Hematopoietic multipotent progenitor cell treated with erythropoietin and hydrocortisone succinate and interleukin-3 and kit ligand, for 4 days (in vitro differentiated cells): ENCODE measurements around the gene GOLGA7B.
"Not testable (repeated sequence)": the region's sequence is repeated elsewhere in the genome, so short reads cannot be mapped to it uniquely, and the experiment has no call there.

Experiments
- DNase-seq: peaks from one replicate; pipeline ENCODE4 v3.0.0-alpha.2; 2015

The GOLGA7B gene

GRCh38 chr10:97836446-97836845 is 13.2 kb upstream of the GOLGA7B start:
- no peak for DNase-seq

GRCh38 chr10:97838091-97838490 is 11.6 kb upstream of the GOLGA7B start:
- DNase-seq = no peak

GRCh38 chr10:97841166-97841565 is 8.5 kb upstream of the GOLGA7B start:
- not testable (repeated sequence) for DNase-seq

GRCh38 chr10:97842114-97842513 is 7.5 kb upstream of the GOLGA7B start:
- DNase-seq = not testable (repeated sequence)

GRCh38 chr10:97842656-97843280 is 6.9 kb upstream of the GOLGA7B start:
- no peak for DNase-seq

GRCh38 chr10:97843281-97843671 is 6.4 kb upstream of the GOLGA7B start:
- no peak for DNase-seq

GRCh38 chr10:97843972-97844371 is 5.7 kb upstream of the GOLGA7B start:
- DNase-seq = not testable (repeated sequence)

- DNase-seq = no peak
Measured at GRCh38 chr10:97844678-97845077, 5.0 kb upstream of the GOLGA7B start.

- no peak for DNase-seq
Measured at GRCh38 chr10:97849103-97849686, 448 bp upstream of the GOLGA7B start.

GRCh38 chr10:97850446-97850845 is 803 bp downstream of the GOLGA7B start:
- no peak for DNase-seq

GRCh38 chr10:97851341-97852001 is 1.8 kb downstream of the GOLGA7B start:
- DNase-seq = peak; percentile 61

GRCh38 chr10:97852277-97852676 is 2.6 kb downstream of the GOLGA7B start:
- DNase-seq = no peak

GRCh38 chr10:97852840-97853405 is 3.3 kb downstream of the GOLGA7B start:
- DNase-seq = no peak

GRCh38 chr10:97854743-97855142 is 5.1 kb downstream of the GOLGA7B start:
- no peak for DNase-seq

- DNase-seq = peak; percentile 77
Measured at GRCh38 chr10:97858001-97858439, 8.4 kb downstream of the GOLGA7B start.

- no peak for DNase-seq
Measured at GRCh38 chr10:97861097-97861750, 11.6 kb downstream of the GOLGA7B start.

GRCh38 chr10:97861924-97862323 is 12.3 kb downstream of the GOLGA7B start:
- no peak for DNase-seq

GRCh38 chr10:97863808-97864207 is 14.2 kb downstream of the GOLGA7B start:
- no peak for DNase-seq

- no peak for DNase-seq
Measured at GRCh38 chr10:97865488-97865887, 15.8 kb downstream of the GOLGA7B start.

GRCh38 chr10:97866524-97867219 is 17.0 kb downstream of the GOLGA7B start:
- no peak for DNase-seq

- DNase-seq = no peak
Measured at GRCh38 chr10:97867220-97867800, 17.7 kb downstream of the GOLGA7B start.

GRCh38 chr10:97868134-97868685 is 18.6 kb downstream of the GOLGA7B start:
- no peak for DNase-seq
